C4-2B (cell line): ENCODE data around the gene FAM219B.
"Not testable (repeated sequence)": the region's sequence is repeated elsewhere in the genome, so short reads cannot be mapped to it uniquely, and the experiment has no call there.

Source experiments
- CTCF ChIP-seq: fragments of 450-650 bp; conservative IDR thresholded peaks from 2 replicates; pipeline ENCODE4 v1.5.1; 2017; ENCODE audit warnings: mild to moderate bottlenecking
- ZFX ChIP-seq: fragments of 450-650 bp; IDR thresholded peaks from 2 replicates; pipeline ENCODE4 v1.6.1; 2017

- TF ChIP-seq CTCF, ZFX: not testable (repeated sequence)
These were observed 28.5 kb upstream of the FAM219B start for GRCh38 chr15:74935193-74935592.
